ENCODE data around the gene FAM83G.
A peak's percentile ranks its signal among the peaks of the same experiment; 100 is the strongest.

The FAM83G gene

GRCh38 chr17:18951941-18952842 lies 52.4 kb downstream of the FAM83G start, which contains the start of gene SLC5A10:
Gene SLC5A10, plus strand, starts transcription at chr17:18952165. Its CDS starts 41 bp downstream, at chr17:18952206.
- H3K4me3 ChIP-seq (ENCODE audit: low read length): no peak within 1 kb of the TSS

GRCh38 chr17:18950944-18951905 lies 53.3 kb downstream of the FAM83G start:
- H3K4me2 ChIP-seq (ENCODE audit: low read length): peak overlapping the region; percentile 19
- H3K4me1 ChIP-seq (ENCODE audit: control insufficient read depth, insufficient read depth, low read length): no peaks in the 10 kb centered on the region
- peaks cover 50% of the 10 kb centered on the region for H3K27me3 ChIP-seq (ENCODE audit: control insufficient read depth, insufficient read depth, low read length)
- H3K9ac ChIP-seq (ENCODE audit: low read depth, low read length): no peak overlapping the region
- H3K36me3 ChIP-seq (ENCODE audit: insufficient read depth, low read length): no peaks in the 10 kb centered on the region
- H3K9me3 ChIP-seq (replicated peaks; ENCODE audit: low read length): no peaks in the 10 kb centered on the region
- no peak overlapping the region for H3K4me3 ChIP-seq (ENCODE audit: low read length)

More at GRCh38 chr17:18951941-18952842, 52.4 kb downstream of the FAM83G start, which contains the start of gene SLC5A10:
- H3K36me3 ChIP-seq (ENCODE audit: insufficient read depth, low read length): no peaks in the 10 kb centered on the region
- H3K9me3 ChIP-seq (replicated peaks; ENCODE audit: low read length): no peaks in the 10 kb centered on the region
- H3K4me1 ChIP-seq (ENCODE audit: control insufficient read depth, insufficient read depth, low read length): no peaks in the 10 kb centered on the region
- H3K4me2 ChIP-seq (ENCODE audit: low read length): peak within 1 kb of the TSS; percentile 19
- H3K27me3 ChIP-seq (ENCODE audit: control insufficient read depth, insufficient read depth, low read length): peaks cover 43% of the 10 kb centered on the region
- H3K9ac ChIP-seq (ENCODE audit: low read depth, low read length): no peak within 1 kb of the TSS

GRCh38 chr17:18950346-18950745 lies 54.2 kb downstream of the FAM83G start:
- Histone ChIP-seq H3K36me3 (ENCODE audit: insufficient read depth, low read length) (no peaks in the 10 kb centered on the region), H3K4me1 (ENCODE audit: control insufficient read depth, insufficient read depth, low read length) (no peaks in the 10 kb centered on the region), H3K4me2 (ENCODE audit: low read length) (no peak overlapping the region), H3K4me3 (ENCODE audit: low read length) (no peak overlapping the region), H3K9ac (ENCODE audit: low read depth, low read length) (no peak overlapping the region), H3K9me3 (replicated peaks; ENCODE audit: low read length) (no peaks in the 10 kb centered on the region), H3K27me3 (ENCODE audit: control insufficient read depth, insufficient read depth, low read length) (peaks cover 57% of the 10 kb centered on the region)

GRCh38 chr17:18949566-18949965 lies 55.0 kb downstream of the FAM83G start:
- Histone ChIP-seq H3K4me1 (ENCODE audit: control insufficient read depth, insufficient read depth, low read length) (no peaks in the 10 kb centered on the region), H3K9ac (ENCODE audit: low read depth, low read length) (no peak overlapping the region), H3K4me3 (ENCODE audit: low read length) (no peak overlapping the region), H3K36me3 (ENCODE audit: insufficient read depth, low read length) (no peaks in the 10 kb centered on the region), H3K9me3 (replicated peaks; ENCODE audit: low read length) (no peaks in the 10 kb centered on the region), H3K4me2 (ENCODE audit: low read length) (no peak overlapping the region), H3K27me3 (ENCODE audit: control insufficient read depth, insufficient read depth, low read length) (peaks cover 65% of the 10 kb centered on the region)

GRCh38 chr17:18948476-18949006 lies 56.0 kb downstream of the FAM83G start:
- Histone ChIP-seq H3K9ac (ENCODE audit: low read depth, low read length) (no peak overlapping the region), H3K27me3 (ENCODE audit: control insufficient read depth, insufficient read depth, low read length) (peaks cover 71% of the 10 kb centered on the region), H3K4me3 (ENCODE audit: low read length) (no peak overlapping the region), H3K4me1 (ENCODE audit: control insufficient read depth, insufficient read depth, low read length) (no peaks in the 10 kb centered on the region), H3K36me3 (ENCODE audit: insufficient read depth, low read length) (no peaks in the 10 kb centered on the region), H3K4me2 (ENCODE audit: low read length) (no peak overlapping the region), H3K9me3 (replicated peaks; ENCODE audit: low read length) (no peaks in the 10 kb centered on the region)

GRCh38 chr17:18947866-18948265 lies 56.7 kb downstream of the FAM83G start:
- peaks cover 74% of the 10 kb centered on the region for H3K27me3 ChIP-seq (ENCODE audit: control insufficient read depth, insufficient read depth, low read length)
- no peak overlapping the region for H3K9ac ChIP-seq (ENCODE audit: low read depth, low read length)
- H3K9me3 ChIP-seq (replicated peaks; ENCODE audit: low read length): no peaks in the 10 kb centered on the region
- H3K4me2 ChIP-seq (ENCODE audit: low read length): no peak overlapping the region
- H3K4me3 ChIP-seq (ENCODE audit: low read length): no peak overlapping the region
- H3K4me1 ChIP-seq (ENCODE audit: control insufficient read depth, insufficient read depth, low read length): no peaks in the 10 kb centered on the region
- no peaks in the 10 kb centered on the region for H3K36me3 ChIP-seq (ENCODE audit: insufficient read depth, low read length)

GRCh38 chr17:18946536-18946935 lies 58.0 kb downstream of the FAM83G start:
- no peak overlapping the region for H3K4me2 ChIP-seq (ENCODE audit: low read length)
- H3K4me3 ChIP-seq (ENCODE audit: low read length): no peak overlapping the region
- H3K36me3 ChIP-seq (ENCODE audit: insufficient read depth, low read length): no peaks in the 10 kb centered on the region
- no peaks in the 10 kb centered on the region for H3K4me1 ChIP-seq (ENCODE audit: control insufficient read depth, insufficient read depth, low read length)
- H3K9me3 ChIP-seq (replicated peaks; ENCODE audit: low read length): no peaks in the 10 kb centered on the region
- peaks cover 65% of the 10 kb centered on the region for H3K27me3 ChIP-seq (ENCODE audit: control insufficient read depth, insufficient read depth, low read length)
- H3K9ac ChIP-seq (ENCODE audit: low read depth, low read length): no peak overlapping the region

- Histone ChIP-seq H3K36me3 (ENCODE audit: insufficient read depth, low read length) (no peaks in the 10 kb centered on the region), H3K4me1 (ENCODE audit: control insufficient read depth, insufficient read depth, low read length) (no peaks in the 10 kb centered on the region), H3K27me3 (ENCODE audit: control insufficient read depth, insufficient read depth, low read length) (peaks cover 46% of the 10 kb centered on the region), H3K9ac (ENCODE audit: low read depth, low read length) (no peak overlapping the region), H3K9me3 (replicated peaks; ENCODE audit: low read length) (no peaks in the 10 kb centered on the region), H3K4me3 (ENCODE audit: low read length) (no peak overlapping the region), H3K4me2 (ENCODE audit: low read length) (no peak overlapping the region)
These were observed 59.9 kb downstream of the FAM83G start for GRCh38 chr17:18944646-18945045.

- no peaks in the 10 kb centered on the region for H3K9me3 ChIP-seq (replicated peaks; ENCODE audit: low read length)
- H3K9ac ChIP-seq (ENCODE audit: low read depth, low read length): no peak overlapping the region
- peaks cover 16% of the 10 kb centered on the region for H3K27me3 ChIP-seq (ENCODE audit: control insufficient read depth, insufficient read depth, low read length)
- H3K4me3 ChIP-seq (ENCODE audit: low read length): no peak overlapping the region
- H3K4me2 ChIP-seq (ENCODE audit: low read length): no peak overlapping the region
- no peaks in the 10 kb centered on the region for H3K36me3 ChIP-seq (ENCODE audit: insufficient read depth, low read length)
- H3K4me1 ChIP-seq (ENCODE audit: control insufficient read depth, insufficient read depth, low read length): no peaks in the 10 kb centered on the region
These were observed 65.9 kb downstream of the FAM83G start for GRCh38 chr17:18938692-18939023.

- peaks cover 15% of the 10 kb centered on the region for H3K27me3 ChIP-seq (ENCODE audit: control insufficient read depth, insufficient read depth, low read length)
- no peak overlapping the region for H3K4me2 ChIP-seq (ENCODE audit: low read length)
- no peaks in the 10 kb centered on the region for H3K9me3 ChIP-seq (replicated peaks; ENCODE audit: low read length)
- H3K4me1 ChIP-seq (ENCODE audit: control insufficient read depth, insufficient read depth, low read length): no peaks in the 10 kb centered on the region
- no peak overlapping the region for H3K4me3 ChIP-seq (ENCODE audit: low read length)
- no peaks in the 10 kb centered on the region for H3K36me3 ChIP-seq (ENCODE audit: insufficient read depth, low read length)
- H3K9ac ChIP-seq (ENCODE audit: low read depth, low read length): no peak overlapping the region
These were observed 66.4 kb downstream of the FAM83G start for GRCh38 chr17:18937981-18938691.
